Brain microvascular endothelial cell (primary cell): Measurements from ENCODE around the gene BSND.
A peak's percentile ranks its signal among the peaks of the same experiment; 100 is the strongest.

Experiments used
- DNase-seq: peaks from one replicate; pipeline ENCODE4 v3.0.0-alpha.2; 2020
- H3K27ac ChIP-seq: fragments of 250-450 bp; sonication (Bioruptor Pico); 2 replicates; pipeline ENCODE4 v1.5.1; 2020; ENCODE audit warnings: mild to moderate bottlenecking, moderate library complexity
- H3K27me3 ChIP-seq: fragments of 250-450 bp; sonication (Bioruptor Pico); replicated peaks from 2 replicates; pipeline ENCODE4 v1.5.1; 2020; ENCODE audit warnings: mild to moderate bottlenecking
- H3K36me3 ChIP-seq: fragments of 250-450 bp; sonication (Bioruptor Pico); replicated peaks from 2 replicates; pipeline ENCODE4 v1.5.1; 2020; ENCODE audit warnings: mild to moderate bottlenecking
- H3K4me3 ChIP-seq: 2 replicates; pipeline ENCODE4 v1.5.1; 2011; ENCODE audit warnings: low read depth, mild to moderate bottlenecking, control low read depth, low read length, moderate library complexity
- in situ Hi-C: cut with HindIII; loops from 2 replicates; pipeline ENCODE4 v1.10.0; 2017; ENCODE audit warnings: low sequenced_read_pairs, low pct_ligation_motif_present
- TF ChIP-seq, protein P1 (sequence below): IDR thresholded peaks from 2 replicates; pipeline ENCODE4 v1.5.1; 2011; ENCODE audit warnings: low read depth, mild to moderate bottlenecking, moderate library complexity, low read length, control low read depth, inconsistent platforms; ENCODE audit errors: missing control alignments

BSND gene

DNA sequence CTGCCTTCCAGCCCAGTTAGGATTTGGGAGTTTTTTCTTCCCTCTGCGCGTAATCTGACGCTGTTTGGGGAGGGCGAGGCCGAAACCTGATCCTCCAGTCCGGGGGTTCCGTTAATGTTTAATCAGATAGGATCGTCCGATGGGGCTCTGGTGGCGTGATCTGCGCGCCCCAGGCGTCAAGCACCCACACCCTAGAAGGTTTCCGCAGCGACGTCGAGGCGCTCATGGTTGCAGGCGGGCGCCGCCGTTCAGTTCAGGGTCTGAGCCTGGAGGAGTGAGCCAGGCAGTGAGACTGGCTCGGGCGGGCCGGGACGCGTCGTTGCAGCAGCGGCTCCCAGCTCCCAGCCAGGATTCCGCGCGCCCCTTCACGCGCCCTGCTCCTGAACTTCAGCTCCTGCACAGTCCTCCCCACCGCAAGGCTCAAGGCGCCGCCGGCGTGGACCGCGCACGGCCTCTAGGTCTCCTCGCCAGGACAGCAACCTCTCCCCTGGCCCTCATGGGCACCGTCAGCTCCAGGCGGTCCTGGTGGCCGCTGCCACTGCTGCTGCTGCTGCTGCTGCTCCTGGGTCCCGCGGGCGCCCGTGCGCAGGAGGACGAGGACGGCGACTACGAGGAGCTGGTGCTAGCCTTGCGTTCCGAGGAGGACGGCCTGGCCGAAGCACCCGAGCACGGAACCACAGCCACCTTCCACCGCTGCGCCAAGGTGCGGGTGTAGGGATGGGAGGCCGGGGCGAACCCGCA lies 40.8 kb downstream of the BSND start, which contains the start of gene PCSK9:
PCSK9 (plus strand) TSS at position 207 of the 741 bp plus-strand sequence; CDS start at position 497, 290 bp downstream.
- TF ChIP-seq, protein P1, sequence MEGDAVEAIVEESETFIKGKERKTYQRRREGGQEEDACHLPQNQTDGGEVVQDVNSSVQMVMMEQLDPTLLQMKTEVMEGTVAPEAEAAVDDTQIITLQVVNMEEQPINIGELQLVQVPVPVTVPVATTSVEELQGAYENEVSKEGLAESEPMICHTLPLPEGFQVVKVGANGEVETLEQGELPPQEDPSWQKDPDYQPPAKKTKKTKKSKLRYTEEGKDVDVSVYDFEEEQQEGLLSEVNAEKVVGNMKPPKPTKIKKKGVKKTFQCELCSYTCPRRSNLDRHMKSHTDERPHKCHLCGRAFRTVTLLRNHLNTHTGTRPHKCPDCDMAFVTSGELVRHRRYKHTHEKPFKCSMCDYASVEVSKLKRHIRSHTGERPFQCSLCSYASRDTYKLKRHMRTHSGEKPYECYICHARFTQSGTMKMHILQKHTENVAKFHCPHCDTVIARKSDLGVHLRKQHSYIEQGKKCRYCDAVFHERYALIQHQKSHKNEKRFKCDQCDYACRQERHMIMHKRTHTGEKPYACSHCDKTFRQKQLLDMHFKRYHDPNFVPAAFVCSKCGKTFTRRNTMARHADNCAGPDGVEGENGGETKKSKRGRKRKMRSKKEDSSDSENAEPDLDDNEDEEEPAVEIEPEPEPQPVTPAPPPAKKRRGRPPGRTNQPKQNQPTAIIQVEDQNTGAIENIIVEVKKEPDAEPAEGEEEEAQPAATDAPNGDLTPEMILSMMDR = no peak
- no peak within 1 kb of the TSS for H3K27ac ChIP-seq
- H3K4me3 ChIP-seq = peak within 1 kb of the TSS; percentile 56
- in situ Hi-C loops = no loop called here
- no peaks in the 10 kb centered on the region for H3K36me3 ChIP-seq
- no peak for DNase-seq
- H3K27me3 ChIP-seq = peaks cover 66% of the 10 kb centered on the region

- no peak for DNase-seq
- H3K4me3 ChIP-seq = peak overlapping the region; percentile 56
- H3K27me3 ChIP-seq = peaks cover 63% of the 10 kb centered on the region
- no peaks in the 10 kb centered on the region for H3K36me3 ChIP-seq
- TF ChIP-seq, protein P1 = no peak
- in situ Hi-C loops = no loop called here
- H3K27ac ChIP-seq = no peak overlapping the region
Measured at GRCh38 chr1:55040083-55040932, 41.6 kb downstream of the BSND start.

GRCh38 chr1:55040933-55041494 lies 42.3 kb downstream of the BSND start:
- Histone ChIP-seq H3K27me3 (peaks cover 59% of the 10 kb centered on the region), H3K27ac (no peak overlapping the region), H3K4me3 (peak overlapping the region; percentile 56), H3K36me3 (no peaks in the 10 kb centered on the region)
- no peak for DNase-seq
- in situ Hi-C loops = no loop called here
- TF ChIP-seq, protein P1 = no peak

DNA sequence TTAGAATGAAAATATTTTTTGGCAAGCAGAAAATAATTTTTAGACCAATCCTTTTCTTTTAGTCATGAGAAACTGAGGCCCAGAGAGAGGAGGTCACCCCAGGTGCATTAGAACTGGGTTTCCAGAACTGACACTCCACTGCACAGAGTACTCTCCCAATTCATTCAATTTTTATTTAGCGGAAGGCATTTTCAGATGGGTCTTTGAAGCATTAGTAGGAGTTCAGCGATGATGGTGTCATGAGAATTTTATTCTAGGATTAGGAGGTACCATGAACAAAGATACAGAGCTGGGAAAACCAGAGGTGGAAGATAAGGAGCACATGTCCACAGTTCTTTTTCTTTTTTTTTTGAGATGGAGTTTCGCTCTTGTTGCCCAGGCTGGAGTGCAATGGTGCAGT lies 42.9 kb downstream of the BSND start:
- in situ Hi-C loops = no loop called here
- Histone ChIP-seq H3K27ac (no peak overlapping the region), H3K4me3 (no peak overlapping the region), H3K36me3 (no peaks in the 10 kb centered on the region), H3K27me3 (peaks cover 55% of the 10 kb centered on the region)
- TF ChIP-seq, protein P1 = no peak
- no peak for DNase-seq

GRCh38 chr1:55043011-55043410 lies 44.3 kb downstream of the BSND start:
- TF ChIP-seq, protein P1 = no peak
- DNase-seq = no peak
- in situ Hi-C loops = no loop called here
- Histone ChIP-seq H3K27me3 (peaks cover 41% of the 10 kb centered on the region), H3K4me3 (no peak overlapping the region), H3K36me3 (no peaks in the 10 kb centered on the region), H3K27ac (no peak overlapping the region)
